Skin epidermis (tissue), 12 donors: ENCODE results near the gene FN1.

Experiments used
- H3K27ac ChIP-seq, 21 experiments: fragments of 200-600 bp; sonication (generic) in 11 of 21; one replicate each; pipeline ENCODE4 v1.5.0; 2020; ENCODE audit warnings: mild to moderate bottlenecking in 3 of 21, inconsistent platforms in 2 of 21, moderate library complexity in 2 of 21
- H3K4me3 ChIP-seq, 7 experiments: fragments of 200-600 bp; sonication (generic) in 2 of 7; one replicate each; pipeline ENCODE4 v1.5.0; 2020; ENCODE audit warnings: inconsistent platforms in 2 of 7, mild to moderate bottlenecking in 2 of 7, moderate library complexity in 1 of 7

Gene FN1

GRCh38 chr2:215392687-215393270 is 43.1 kb downstream of the FN1 start:
- no peak overlapping the region for H3K27ac ChIP-seq
- H3K4me3 ChIP-seq: no peak overlapping the region

GRCh38 chr2:215392164-215392563 is 43.7 kb downstream of the FN1 start:
- Histone ChIP-seq H3K4me3 (no peak overlapping the region), H3K27ac (no peak overlapping the region)

DNA sequence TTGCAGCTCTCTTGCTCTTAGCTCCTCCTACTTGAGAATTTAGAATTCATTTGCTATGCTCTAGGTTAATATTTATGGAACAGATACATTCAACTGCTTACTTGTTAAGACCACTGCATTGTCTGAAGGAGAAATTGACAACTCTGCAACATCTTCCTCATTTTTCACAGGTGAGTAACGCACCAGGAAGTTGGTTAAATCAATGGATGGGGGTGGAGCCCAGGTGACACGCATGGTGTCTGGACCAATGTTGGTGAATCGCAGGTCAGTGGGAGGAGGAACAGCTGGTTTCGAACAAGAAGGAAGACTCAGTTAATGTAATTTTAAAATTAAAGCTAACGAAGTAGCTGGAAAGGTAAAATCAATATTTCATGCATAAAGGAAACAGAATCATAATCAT is 44.3 kb downstream of the FN1 start:
- Histone ChIP-seq H3K27ac (no peak overlapping the region), H3K4me3 (no peak overlapping the region)

- H3K27ac ChIP-seq: no peak overlapping the region
- no peak overlapping the region for H3K4me3 ChIP-seq
Observed at GRCh38 chr2:215390550-215390913, 45.3 kb downstream of the FN1 start.

GRCh38 chr2:215388002-215388728 is 47.7 kb downstream of the FN1 start:
- Histone ChIP-seq H3K27ac (no peak overlapping the region), H3K4me3 (no peak overlapping the region)

- Histone ChIP-seq H3K27ac (no peak overlapping the region), H3K4me3 (no peak overlapping the region)
Observed at GRCh38 chr2:215386566-215386965, 49.3 kb downstream of the FN1 start.

- no peak overlapping the region for H3K27ac ChIP-seq
- no peak overlapping the region for H3K4me3 ChIP-seq
Observed at GRCh38 chr2:215384710-215385109, 51.2 kb downstream of the FN1 start.

- no peak overlapping the region for H3K4me3 ChIP-seq
- no peak overlapping the region for H3K27ac ChIP-seq
Observed at GRCh38 chr2:215383652-215384279, 52.1 kb downstream of the FN1 start.

GRCh38 chr2:215382480-215382879 is 53.4 kb downstream of the FN1 start:
- H3K27ac ChIP-seq: no peak overlapping the region
- no peak overlapping the region for H3K4me3 ChIP-seq

DNA sequence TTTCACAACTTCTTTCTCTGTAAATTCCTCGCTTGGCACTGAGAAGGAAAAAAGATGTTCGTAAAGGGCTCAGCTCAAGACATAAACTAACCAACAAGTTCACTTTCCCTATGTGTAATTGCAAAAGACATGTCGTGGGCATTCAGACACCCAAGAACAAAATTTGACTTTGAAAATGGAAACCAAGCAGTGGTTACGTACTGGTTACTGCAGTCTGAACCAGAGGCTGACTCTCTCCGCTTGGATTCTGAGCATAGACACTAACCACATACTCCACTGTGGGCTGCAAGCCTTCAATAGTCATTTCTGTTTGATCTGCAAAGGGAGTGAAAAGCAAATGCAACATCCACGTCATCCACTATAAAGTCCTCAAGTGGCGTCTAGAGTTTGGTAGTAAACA is 53.9 kb downstream of the FN1 start:
- Histone ChIP-seq H3K27ac (no peak overlapping the region), H3K4me3 (no peak overlapping the region)

DNA sequence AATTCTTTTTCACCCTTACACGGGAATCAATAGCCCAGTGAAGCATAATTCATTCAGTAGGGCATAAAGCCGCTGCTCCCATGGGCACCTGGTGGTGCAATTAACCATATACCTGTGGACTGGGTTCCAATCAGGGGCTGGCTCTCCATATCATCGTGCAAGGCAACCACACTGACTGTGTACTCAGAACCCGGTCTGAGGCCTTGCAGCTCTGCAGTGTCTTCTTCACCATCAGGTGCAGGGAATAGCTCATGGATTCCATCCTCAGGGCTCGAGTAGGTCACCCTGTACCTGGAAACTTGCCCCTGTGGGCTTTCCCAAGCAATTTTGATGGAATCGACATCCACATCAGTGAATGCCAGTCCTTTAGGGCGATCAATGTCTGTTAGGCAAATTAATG is 55.2 kb downstream of the FN1 start:
- Histone ChIP-seq H3K27ac (no peak overlapping the region), H3K4me3 (no peak overlapping the region)

GRCh38 chr2:215379948-215380347 is 55.9 kb downstream of the FN1 start:
- Histone ChIP-seq H3K27ac (no peak overlapping the region), H3K4me3 (no peak overlapping the region)

DNA sequence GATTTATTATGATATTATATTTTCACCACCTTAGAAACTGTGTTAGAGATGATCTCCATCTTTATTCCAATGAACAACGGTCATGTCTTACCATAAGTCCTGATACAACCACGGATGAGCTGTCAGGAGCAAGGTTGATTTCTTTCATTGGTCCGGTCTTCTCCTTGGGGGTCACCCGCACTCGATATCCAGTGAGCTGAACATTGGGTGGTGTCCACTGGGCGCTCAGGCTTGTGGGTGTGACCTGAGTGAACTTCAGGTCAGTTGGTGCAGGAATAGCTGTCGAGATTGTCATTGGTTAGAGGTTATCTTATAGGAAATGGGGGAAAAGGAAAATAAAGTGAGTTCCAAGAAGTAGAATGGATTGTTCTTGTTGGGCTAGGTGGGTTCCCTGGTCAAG is 56.8 kb downstream of the FN1 start:
- Histone ChIP-seq H3K27ac (no peak overlapping the region), H3K4me3 (no peak overlapping the region)

DNA sequence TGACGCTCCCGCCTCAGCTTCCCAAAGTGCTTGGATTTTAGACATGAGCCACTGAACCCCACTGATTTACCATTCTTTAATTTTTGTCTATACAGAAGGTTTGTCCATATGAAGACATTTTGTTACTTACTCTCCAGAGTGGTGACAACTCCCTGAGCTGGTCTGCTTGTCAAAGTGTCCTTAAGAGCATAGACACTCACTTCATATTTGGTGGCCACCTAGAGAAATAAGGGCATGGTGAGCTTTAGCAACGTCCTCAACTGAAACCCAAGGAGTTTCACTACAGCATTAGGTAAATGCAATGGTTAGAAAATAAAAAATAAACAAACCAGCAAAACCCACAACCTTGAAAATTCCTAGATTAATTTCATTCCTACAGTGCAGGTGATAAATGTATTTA is 57.8 kb downstream of the FN1 start:
- no peak overlapping the region for H3K4me3 ChIP-seq
- no peak overlapping the region for H3K27ac ChIP-seq

- Histone ChIP-seq H3K27ac (no peak overlapping the region), H3K4me3 (no peak overlapping the region)
Observed at GRCh38 chr2:215377283-215377682, 58.6 kb downstream of the FN1 start.

DNA sequence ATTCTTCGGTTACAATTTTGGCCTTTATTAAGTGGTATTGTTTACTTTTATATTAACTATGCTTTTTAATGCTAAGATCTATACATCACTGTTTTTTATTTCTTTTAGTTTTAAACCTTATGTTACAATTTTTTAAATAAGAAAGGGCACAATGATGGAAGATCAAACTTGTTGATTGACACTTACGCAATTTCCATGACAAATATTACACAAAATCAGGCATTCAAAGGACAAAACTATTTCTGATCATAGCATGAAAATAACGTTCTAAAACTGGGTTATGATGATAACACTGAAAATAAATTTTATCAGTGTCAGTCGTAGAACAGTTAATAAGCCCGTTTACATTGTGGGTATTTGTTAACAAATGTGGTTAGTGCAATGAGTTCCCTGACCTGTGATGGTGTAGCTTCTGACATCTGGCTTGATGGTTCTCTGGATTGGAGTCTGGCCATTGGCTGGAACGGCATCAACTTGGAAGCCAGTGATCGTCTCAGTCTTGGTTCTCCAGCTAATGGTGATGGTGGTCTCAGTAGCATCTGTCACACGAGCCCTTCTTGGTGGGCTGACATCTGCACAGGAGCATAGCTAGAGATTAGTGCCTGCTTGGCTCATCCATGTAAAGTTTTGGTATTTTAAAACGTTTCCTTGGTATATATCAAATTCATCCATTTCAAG is 59.6 kb downstream of the FN1 start:
- no peak overlapping the region for H3K4me3 ChIP-seq
- H3K27ac ChIP-seq: no peak overlapping the region

DNA sequence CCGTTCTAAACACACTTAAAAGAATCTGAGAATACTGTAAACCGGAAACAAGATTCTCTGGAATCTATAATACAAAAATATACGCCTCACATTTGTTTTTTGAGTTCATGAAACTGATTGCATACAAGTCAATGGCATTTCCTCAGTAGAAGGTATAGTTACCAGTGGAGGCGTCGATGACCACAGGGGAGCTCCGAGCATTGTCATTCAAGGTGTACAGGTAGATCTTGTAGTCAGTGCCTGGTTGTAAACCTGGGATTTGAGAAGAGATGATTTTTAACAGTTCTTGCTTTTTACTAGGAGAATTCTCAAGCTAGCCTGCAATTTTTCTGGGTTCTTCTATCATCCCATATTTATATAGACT is 60.4 kb downstream of the FN1 start:
- H3K27ac ChIP-seq: no peak overlapping the region
- no peak overlapping the region for H3K4me3 ChIP-seq

- Histone ChIP-seq H3K4me3 (no peak overlapping the region), H3K27ac (no peak overlapping the region)
Observed at GRCh38 chr2:215374642-215375466, 61.0 kb downstream of the FN1 start.

DNA sequence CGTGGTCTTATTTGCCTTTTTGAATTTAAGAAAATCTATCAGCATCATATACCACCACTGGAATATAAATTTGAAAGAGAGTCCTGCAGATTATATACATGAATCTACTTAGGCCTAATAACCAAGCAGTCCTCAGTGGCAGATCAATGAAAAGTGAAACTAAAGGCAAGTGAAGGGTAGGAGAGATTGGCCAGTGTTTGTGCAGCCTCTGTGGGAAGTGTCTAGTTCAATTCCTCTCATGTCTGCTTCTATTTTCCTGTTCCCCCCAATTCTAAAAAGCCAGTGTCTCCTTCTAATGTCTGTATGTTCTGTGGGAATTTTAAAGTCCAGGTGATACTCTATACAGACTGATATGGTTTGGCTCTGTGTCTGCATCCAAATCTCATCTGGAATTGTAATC is 61.9 kb downstream of the FN1 start:
- H3K27ac ChIP-seq: no peak overlapping the region
- H3K4me3 ChIP-seq: no peak overlapping the region

- no peak overlapping the region for H3K27ac ChIP-seq
- no peak overlapping the region for H3K4me3 ChIP-seq
Observed at GRCh38 chr2:215372968-215373649, 62.8 kb downstream of the FN1 start.
